Mesangial cell (primary cell): Measurements from ENCODE around the gene UNKL. TPM values are rescaled to one million over a fixed set of nuclear protein-coding genes. Genes with fewer than 3 reads are reported as not detected.

ENCODE experiments used
- total RNA-seq: library from RNA; depleted of rRNA; stranded (reverse); fragments of >200 nt; gene quantifications from 2 replicates; pipeline ENCODE4 v1.2.3, GENCODE V29; 2015

Gene UNKL
- 9.6 and 13.7 TPM in 2 replicates for total RNA-seq

GRCh38 chr16:1414532-1415260, at the start of gene UNKL:
Gene UNKL, minus strand, starts transcription at chr16:1414704. Its CDS starts 13 bp downstream, at chr16:1414691.

GRCh38 chr16:1443980-1444729, 29.7 kb upstream of the UNKL start, which contains the start of gene CCDC154:
Gene CCDC154, minus strand, starts transcription at chr16:1444556. Its CDS starts 234 bp downstream, at chr16:1444322.

GRCh38 chr16:1430759-1431496, 16.4 kb upstream of the UNKL start, which contains the start of gene PERCC1:
Gene PERCC1, plus strand, starts transcription at chr16:1431078. Its CDS starts 1,516 bp downstream, at chr16:1432594.

GRCh38 chr16:1351582-1352362, 62.7 kb downstream of the UNKL start, which contains the start of the genes GNPTG and TSR3:
Gene GNPTG, plus strand, starts transcription at chr16:1351931. Its CDS starts 35 bp downstream, at chr16:1351966.
Gene TSR3, minus strand, starts transcription at chr16:1351878. Its CDS starts 74 bp downstream, at chr16:1351804.

GRCh38 chr16:1333149-1333812, 81.2 kb downstream of the UNKL start, which contains the start of gene BAIAP3:
Gene BAIAP3, plus strand, starts transcription at chr16:1333645. Its CDS starts 4,905 bp downstream, at chr16:1338550.

Other genes starting within 250 kb of the UNKL start
- gene TPSG1, start 189.4 kb downstream of the UNKL start, total RNA-seq, result not detected in 2 replicates
- not detected in 2 replicates for gene TPSB2, start 184.5 kb downstream of the UNKL start, total RNA-seq
- gene TPSAB1, start 174.0 kb downstream of the UNKL start, total RNA-seq, result not detected in 2 replicates
- gene TPSD1, start 158.6 kb downstream of the UNKL start, total RNA-seq, result not detected in 2 replicates
- gene UBE2I, start 105.1 kb downstream of the UNKL start, total RNA-seq, result 76.8 and 145 TPM in 2 replicates
- gene BAIAP3, start 81.1 kb downstream of the UNKL start, total RNA-seq, result 1.5 and 1.6 TPM in 2 replicates
- gene TSR3, start 62.8 kb downstream of the UNKL start, total RNA-seq, result 68.2 and 103 TPM in 2 replicates
- gene GNPTG, start 62.8 kb downstream of the UNKL start, total RNA-seq, result 36.2 and 92.5 TPM in 2 replicates
- 16.6 and 18.3 TPM in 2 replicates for gene UQCC4, start 6.0 kb upstream of the UNKL start, total RNA-seq
- gene PERCC1, start 16.4 kb upstream of the UNKL start, total RNA-seq, result not detected in 2 replicates
- 0.16 and 2.2 TPM in 2 replicates for gene CCDC154, start 29.9 kb upstream of the UNKL start, total RNA-seq
- gene CLCN7, start 60.3 kb upstream of the UNKL start, total RNA-seq, result 90.0 and 174 TPM in 2 replicates
- 0.13 TPM in 1 of 2 replicates, not detected in the other for gene PTX4, start 74.2 kb upstream of the UNKL start, total RNA-seq
- gene TELO2, start 78.7 kb upstream of the UNKL start, total RNA-seq, result 20.4 and 41.7 TPM in 2 replicates
- 1.6 and 4.4 TPM in 2 replicates for gene TMEM204, start 119.0 kb upstream of the UNKL start, total RNA-seq
- gene IFT140, start 197.4 kb upstream of the UNKL start, total RNA-seq, result 8.5 and 35.9 TPM in 2 replicates
- gene CRAMP1, start 197.7 kb upstream of the UNKL start, total RNA-seq, result 8.5 and 10.3 TPM in 2 replicates